GOT3 (cell line): ENCODE measurements around the gene SOX6.

Experiments
- DNase-seq: peaks from one replicate; lab custom pipeline; 2025; ENCODE audit warnings: mixed read lengths; lab: John Stamatoyannopoulos, UW

The SOX6 gene

GRCh38 chr11:15993345-15993744, 363.0 kb downstream of the SOX6 start:
- no peak for DNase-seq

GRCh38 chr11:15991215-15991614, 365.1 kb downstream of the SOX6 start:
- DNase-seq: no peak

- DNase-seq: no peak
Measured at GRCh38 chr11:15989685-15990084, 366.7 kb downstream of the SOX6 start.

- no peak for DNase-seq
Measured at GRCh38 chr11:15988693-15989231, 367.6 kb downstream of the SOX6 start.

GRCh38 chr11:15988016-15988550, 368.3 kb downstream of the SOX6 start:
- DNase-seq: no peak

GRCh38 chr11:15987046-15987445, 369.3 kb downstream of the SOX6 start:
- no peak for DNase-seq

- DNase-seq: no peak
Measured at GRCh38 chr11:15985860-15986139, 370.5 kb downstream of the SOX6 start.

GRCh38 chr11:15985127-15985859, 371.1 kb downstream of the SOX6 start:
- DNase-seq: no peak

- DNase-seq: no peak
Measured at GRCh38 chr11:15981292-15981691, 375.1 kb downstream of the SOX6 start.

- DNase-seq: no peak
Measured at GRCh38 chr11:15977116-15977515, 379.2 kb downstream of the SOX6 start.

GRCh38 chr11:15976433-15977045, 379.8 kb downstream of the SOX6 start:
- DNase-seq: no peak

GRCh38 chr11:15975742-15976141, 380.6 kb downstream of the SOX6 start:
- no peak for DNase-seq

- no peak for DNase-seq
Measured at GRCh38 chr11:15972838-15973237, 383.5 kb downstream of the SOX6 start.

- DNase-seq: no peak
Measured at GRCh38 chr11:15971215-15971546, 385.2 kb downstream of the SOX6 start.

GRCh38 chr11:15970506-15971214, 385.7 kb downstream of the SOX6 start:
- DNase-seq: no peak

- no peak for DNase-seq
Measured at GRCh38 chr11:15969701-15970329, 386.5 kb downstream of the SOX6 start.

GRCh38 chr11:15969281-15969680, 387.1 kb downstream of the SOX6 start:
- no peak for DNase-seq

GRCh38 chr11:15968461-15969130, 387.8 kb downstream of the SOX6 start:
- no peak for DNase-seq

GRCh38 chr11:15967966-15968365, 388.4 kb downstream of the SOX6 start:
- no peak for DNase-seq

- DNase-seq: no peak
Measured at GRCh38 chr11:15967166-15967565, 389.2 kb downstream of the SOX6 start.

GRCh38 chr11:15965562-15966250, 390.6 kb downstream of the SOX6 start:
- no peak for DNase-seq
